ENCODE results near the gene SLC19A1. TPM values are rescaled to one million over a fixed set of nuclear protein-coding genes. Genes with fewer than 3 reads are reported as not detected.

SLC19A1 gene
- 10 to 100 TPM; 26.3 to 28.6 TPM for total RNA-seq

DNA sequence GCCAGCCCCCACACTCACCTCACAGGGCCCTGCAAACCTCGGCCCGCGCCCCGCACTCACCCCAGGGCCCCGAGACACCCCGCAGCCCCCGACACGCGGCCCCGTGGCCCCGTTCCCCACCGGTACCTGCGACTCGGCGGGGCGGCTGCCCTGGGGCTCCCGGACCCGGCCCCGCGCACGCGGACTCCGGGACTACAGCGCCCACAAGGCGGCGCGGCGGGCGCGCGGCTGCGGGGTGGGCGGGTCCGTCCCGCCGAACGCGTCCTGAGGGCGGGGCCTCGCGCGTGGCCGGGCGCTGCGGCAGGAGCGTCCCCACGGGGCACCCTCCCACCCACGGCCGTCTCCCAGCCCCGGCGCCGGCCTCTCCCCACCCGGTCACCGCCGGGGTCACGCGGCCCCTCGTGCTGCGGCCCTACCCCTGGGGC, at the start of gene SLC19A1:
Gene SLC19A1 (minus strand): TSS at position 199 of the 425 bp plus-strand sequence. CDS start 4,481 bp downstream, outside the sequence.

Small RNAs within 50 kb of the gene (microRNA-seq; reads per million reads assigned to microRNA genes)
- gene MIR6815 (ENCODE audit: borderline microRNAs expressed, borderline replicate concordance) = not detected

Other genes with a start within 250 kb of the SLC19A1 start
- gene COL18A1, start 137.3 kb downstream of the SLC19A1 start, total RNA-seq = 1 to 10 TPM; 5.6 to 6.9 TPM
- 1 to 10 TPM; 3.8 to 4.1 TPM for gene PCBP3, start 101.3 kb upstream of the SLC19A1 start, total RNA-seq

Data from activated naive CD4-positive, alpha-beta T cell treated with anti-CD3 and anti-CD28 coated beads, Interleukin-2, amount 10 ng/mL, durations not matched to agents 5 hours and 36 hours (primary cell).